NCI-H345 treated with DMSO at 0.1 percent for 48 hours (cell line): ENCODE measurements around the gene MMD2.
"Not testable (repeated sequence)": the region's sequence is repeated elsewhere in the genome, so short reads cannot be mapped to it uniquely, and the experiment has no call there.

Source experiments
- DNase-seq: peaks from one replicate; lab custom pipeline; 2025; ENCODE audit not compliant: unreplicated experiment; lab: John Stamatoyannopoulos, UW

Gene MMD2

DNA sequence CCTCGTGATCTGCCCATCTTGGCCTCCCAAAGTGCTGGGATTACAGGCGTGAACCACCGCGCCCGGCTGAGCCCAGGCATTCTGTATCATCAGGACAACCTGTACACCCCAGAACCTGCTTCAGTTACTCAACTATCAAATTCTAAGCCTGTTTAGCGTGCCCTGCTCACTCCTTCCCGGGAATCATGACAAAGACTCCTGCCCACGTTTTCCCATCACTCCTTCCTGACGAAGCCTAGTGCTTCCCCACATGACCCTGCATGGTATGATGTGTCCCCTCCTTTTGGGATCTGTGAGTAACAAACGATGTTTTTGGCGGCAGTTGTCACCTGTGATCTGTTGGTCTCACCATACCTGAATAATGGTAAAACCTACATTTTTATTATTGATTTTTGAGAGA, 63.2 kb downstream of the MMD2 start:
- DNase-seq: no peak

DNA sequence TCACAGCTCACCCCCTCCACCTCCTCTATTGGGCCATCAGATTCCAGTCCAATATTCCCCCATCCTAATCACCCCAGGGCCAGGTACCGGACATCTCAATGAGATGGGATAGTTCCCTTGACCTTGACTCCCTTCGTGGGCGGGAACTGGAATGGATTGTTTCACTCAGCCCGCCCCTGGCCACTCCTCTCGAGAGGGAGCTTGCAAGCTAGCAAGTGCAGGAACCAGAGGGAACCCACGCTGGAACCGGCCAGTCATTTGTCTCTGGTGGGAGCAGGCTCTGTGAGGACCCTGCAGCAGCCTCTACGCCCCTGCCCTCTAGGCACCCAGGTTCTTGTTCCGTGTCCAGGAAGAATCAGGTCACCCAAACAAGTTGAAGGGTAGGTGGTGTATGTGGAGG, 64.5 kb downstream of the MMD2 start:
- no peak for DNase-seq

DNA sequence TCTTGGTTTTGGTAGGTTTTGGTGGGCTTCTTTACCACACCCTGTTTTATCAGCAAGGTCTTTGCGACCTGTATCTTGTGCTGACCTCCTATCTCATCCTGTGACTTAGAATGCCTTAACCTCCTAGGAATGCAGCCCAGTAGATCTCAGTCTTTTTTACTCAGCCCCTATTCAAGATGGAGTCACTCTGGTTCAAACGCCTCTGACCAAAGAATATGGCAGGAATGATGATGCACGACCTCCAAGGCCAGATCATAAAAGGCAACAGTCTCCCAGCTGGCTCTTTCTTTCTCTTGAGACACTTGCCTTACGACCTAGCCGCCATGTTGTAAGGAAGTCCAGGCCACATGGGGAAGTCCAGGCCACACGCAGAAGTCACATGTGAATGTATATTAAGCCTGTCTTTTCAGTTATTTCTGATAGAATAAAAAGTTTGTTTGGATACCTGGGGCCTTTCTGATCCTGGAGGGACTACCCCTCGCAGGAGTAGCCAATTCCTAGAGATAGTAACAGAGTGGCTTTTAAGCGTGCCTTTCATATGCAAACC, 65.0 kb downstream of the MMD2 start:
- DNase-seq: no peak

DNA sequence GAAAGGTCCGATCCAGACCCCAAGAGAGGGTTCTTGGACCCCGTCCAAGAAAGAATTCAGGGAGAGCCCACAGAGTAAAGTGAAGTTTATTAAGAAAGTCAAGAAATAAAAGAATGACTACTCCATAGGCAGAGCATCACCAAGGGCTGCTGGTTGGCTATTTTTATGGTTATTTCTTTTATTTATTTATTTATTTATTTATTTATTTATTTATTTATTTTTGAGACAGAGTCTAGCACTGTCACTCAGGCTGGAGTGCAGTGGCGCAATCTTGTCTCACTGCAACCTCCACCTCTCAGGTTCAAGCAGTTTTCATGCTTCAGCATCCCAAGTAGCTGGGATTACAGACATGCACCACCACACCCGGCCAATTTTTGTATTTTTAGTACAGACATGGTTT, 65.8 kb downstream of the MMD2 start:
- not testable (repeated sequence) for DNase-seq

DNA sequence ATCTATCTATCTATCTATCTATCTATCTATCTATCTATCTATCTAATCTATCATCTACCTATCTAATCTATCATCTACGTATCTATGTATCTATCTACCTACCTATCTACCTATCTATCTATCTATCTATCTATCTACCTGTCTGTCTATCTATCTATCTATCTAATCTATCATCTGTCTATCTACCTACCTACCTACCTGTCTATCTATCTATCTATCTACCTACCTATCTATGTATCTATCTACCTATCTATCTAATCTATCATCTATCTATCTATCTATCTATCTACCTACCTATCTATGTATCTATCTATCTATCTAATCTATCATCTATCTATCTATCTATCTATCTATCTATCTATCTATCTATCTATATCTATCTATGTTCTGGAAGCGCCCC, 67.5 kb downstream of the MMD2 start:
- DNase-seq: not testable (repeated sequence)

DNA sequence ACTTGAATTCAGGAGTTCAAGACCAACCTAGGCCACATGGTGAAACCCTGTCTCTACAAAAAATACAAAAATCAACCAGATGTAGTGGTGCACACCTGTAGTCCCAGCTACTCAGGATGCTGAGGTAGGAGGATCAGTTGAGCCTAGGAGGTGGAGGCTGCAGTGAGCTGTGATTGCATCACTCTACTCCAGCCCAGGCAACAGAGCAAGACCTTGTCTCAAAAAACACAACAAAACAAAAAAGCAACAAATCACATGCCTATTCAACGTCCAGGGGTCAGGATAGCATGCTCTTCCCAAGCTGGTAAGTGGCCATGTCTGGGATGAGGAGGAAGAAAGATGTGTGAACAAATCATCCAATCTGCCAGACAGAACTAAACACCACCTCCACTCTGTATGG, 69.3 kb downstream of the MMD2 start:
- DNase-seq: no peak

DNA sequence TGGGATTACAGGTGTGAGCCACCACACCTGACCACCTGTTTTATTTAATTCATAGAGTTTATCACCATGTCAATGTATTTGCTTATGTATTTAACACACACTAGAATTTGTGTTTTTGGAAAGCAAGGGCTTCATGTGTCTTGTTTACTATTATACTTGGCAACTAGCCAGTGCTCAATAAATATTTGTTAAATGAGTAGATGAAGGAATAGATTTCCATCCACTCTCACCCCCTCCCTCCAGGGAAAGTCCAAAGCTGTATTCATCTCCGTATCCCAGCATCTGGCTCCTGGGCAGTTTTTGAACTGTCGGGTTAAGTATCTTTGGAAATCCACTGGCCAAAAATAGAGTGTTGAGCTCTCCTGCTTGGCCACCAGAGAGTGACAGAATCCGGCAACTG, 70.8 kb downstream of the MMD2 start:
- DNase-seq: peak; percentile 7

DNA sequence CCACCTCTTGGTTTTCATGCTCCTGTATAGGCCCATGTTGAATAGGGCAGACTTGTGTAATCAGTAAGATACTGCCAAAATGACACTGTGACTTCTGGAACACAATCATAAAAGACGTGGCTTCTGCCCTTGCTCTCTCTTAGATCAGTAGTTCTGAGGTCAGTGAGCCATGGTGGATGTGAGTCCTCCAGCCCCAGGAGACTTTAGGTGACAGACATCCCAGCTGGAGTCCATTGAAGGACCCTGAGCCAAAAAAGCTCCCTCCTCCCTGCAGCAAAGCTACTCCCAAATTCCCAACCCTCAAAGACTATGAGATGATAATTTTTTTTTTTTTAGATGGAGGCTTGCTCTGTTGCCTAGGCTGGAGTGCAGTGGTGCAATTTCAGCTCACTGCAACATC, 72.3 kb downstream of the MMD2 start:
- DNase-seq: no peak

DNA sequence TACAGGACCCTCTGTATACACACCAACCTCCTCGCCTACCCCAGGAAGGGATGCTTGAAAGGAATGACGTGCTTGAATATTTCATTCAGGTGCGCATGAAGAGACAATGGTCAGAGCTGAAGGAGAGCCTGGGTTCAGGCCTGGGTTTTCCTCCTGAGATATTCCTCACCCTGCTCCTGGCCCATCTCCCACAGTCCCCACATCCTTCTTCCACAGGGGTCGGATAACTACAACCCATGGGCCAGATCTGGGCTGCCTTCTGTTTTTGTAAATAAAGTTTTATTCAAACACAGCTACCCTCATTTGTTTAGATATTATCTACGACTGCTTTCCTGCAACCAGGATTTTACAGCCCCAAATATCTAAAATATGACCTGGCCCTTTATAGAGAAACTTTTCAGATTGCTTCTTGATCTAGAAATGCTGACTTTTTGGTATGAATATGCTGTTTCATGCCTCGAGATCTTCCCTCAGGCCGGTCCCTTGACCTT, 73.6 kb downstream of the MMD2 start:
- no peak for DNase-seq

DNA sequence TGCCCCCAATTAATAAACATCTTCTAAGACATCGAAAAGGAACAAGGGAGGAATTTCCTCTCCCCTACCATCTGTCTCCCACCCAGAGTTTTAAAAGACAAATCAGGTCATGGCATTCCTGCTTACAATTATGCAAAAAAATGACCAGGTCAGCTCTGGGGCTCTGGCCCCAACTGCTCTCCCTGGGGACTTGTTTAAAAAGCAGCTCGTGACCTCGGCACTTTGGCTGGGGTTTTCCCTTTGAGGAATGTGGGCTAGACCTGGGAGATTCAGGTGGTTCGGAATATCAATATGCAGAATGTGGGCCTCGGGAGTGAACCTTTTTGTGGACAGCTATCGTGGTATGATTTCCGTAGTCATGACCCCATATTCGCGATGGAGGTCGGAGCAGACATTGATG, 74.8 kb downstream of the MMD2 start:
- no peak for DNase-seq

DNA sequence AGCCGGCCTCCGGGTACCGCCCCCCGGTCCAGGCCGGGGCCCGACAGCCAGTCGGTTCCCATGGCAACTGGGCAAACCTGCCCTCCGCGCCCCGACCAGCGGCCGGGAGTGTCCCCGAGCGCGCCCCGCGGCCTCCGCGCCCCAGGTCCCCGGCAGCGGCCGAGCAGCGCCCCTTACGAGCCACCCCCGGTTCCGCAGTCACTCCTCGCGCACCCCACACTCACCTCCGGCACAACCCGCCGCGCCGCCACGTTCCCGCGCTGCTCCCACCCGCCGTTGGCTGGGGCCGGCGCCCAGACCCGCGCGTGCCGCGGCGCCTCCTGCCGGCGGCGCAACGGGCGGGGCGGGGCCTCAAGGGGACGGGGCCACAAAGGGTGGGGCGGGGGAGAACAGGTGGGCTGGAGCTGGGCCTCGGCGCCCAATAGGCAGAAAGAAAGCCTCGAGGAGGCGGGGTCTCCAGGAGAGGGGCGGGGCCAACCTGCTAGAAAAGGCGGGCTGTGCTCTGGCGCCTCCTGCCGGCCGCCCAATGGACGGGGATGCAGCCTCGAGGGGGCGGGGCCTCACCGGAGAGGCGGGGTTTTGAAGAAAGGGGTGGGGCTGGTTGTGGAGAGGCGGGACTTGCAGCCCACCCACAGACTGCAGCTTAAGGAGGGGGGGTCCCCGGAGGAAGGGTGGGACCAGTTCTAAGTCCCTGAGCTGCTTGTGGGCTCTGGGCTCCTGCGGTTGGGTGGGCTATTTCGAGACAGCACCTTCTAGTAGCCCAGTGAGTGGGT, 75.4 kb downstream of the MMD2 start, which contains the start of gene RADIL:
Gene RADIL (minus strand): TSS at position 345 of the 773 bp plus-strand sequence. CDS start 5,577 bp downstream, outside the sequence.
- DNase-seq: peak; percentile 83

DNA sequence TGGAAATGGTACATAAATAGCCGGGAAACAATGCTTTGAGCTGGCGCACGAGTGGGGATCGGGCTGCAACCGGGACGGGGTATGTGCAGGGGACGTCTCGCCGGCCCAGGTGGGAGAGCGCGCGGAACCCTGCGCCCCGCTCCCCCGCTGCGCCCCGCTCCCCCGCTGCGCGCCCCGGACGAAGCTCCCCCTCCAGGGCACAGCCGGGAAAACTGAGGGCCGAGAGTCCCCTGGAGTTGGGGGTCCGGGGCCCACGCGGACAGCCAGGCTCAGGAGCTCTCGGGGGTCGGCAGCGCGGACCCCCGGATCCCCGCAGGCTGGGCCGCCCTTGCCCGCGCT, 76.0 kb downstream of the MMD2 start:
- no peak for DNase-seq

DNA sequence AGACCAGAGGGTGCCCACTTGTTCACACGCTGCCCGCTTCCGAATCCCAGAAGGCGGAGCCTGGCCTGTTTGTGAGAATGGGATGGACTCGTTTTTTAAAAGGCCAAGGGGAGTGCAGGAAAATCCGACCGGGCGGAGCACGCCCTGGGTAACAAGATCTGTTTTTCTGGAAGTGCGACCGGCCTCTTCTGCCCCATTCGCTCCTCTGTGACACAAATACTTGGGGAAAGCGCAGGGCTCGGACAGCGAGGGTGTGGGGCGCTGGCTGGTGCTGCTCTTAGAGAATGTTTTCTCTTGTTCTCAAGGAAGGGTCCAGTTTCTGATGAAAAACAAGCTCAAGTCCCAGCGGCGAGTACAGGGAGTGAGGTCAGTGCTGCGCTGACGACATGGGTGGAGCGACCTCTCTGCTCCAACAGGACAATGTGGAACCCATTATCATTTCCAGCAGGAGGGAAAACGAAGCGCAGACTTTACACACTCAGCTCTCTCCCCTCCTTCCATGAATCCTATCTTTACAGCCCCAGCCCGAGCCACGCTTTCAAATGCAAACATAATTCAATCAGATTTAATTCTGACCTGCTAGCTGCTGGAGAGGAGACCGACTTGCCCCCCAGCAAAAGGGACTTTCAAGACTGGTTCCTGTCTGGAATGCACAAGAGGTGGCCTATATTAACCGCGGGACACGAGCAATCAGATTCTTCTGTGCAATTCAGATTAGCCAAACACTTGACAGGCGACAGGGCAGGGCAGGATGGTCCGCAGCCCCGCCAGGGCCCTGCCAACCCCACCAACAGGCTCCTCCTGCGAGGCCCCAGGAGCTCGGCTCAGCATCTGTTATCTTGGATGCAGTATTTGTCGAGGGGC, 76.6 kb downstream of the MMD2 start:
- no peak for DNase-seq

DNA sequence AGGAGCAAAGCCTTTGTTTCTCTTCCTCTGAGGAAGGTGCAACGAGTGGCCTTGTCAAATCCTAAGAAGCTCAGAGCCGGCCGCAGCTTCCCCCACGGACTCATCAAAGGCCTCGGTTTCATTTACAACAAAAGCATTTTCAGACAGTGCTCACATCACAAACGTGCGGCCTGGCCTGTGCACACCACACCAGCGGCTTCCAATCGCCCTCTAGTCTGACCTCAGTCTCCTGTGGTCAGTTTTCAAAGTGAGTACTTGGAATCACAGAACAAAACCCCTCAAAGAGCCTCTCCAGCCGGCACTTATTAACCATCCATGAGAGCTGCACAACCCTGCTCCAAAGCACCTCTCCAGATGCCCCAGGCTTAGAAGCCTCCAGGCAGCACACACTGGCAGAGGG, 78.8 kb downstream of the MMD2 start:
- no peak for DNase-seq

DNA sequence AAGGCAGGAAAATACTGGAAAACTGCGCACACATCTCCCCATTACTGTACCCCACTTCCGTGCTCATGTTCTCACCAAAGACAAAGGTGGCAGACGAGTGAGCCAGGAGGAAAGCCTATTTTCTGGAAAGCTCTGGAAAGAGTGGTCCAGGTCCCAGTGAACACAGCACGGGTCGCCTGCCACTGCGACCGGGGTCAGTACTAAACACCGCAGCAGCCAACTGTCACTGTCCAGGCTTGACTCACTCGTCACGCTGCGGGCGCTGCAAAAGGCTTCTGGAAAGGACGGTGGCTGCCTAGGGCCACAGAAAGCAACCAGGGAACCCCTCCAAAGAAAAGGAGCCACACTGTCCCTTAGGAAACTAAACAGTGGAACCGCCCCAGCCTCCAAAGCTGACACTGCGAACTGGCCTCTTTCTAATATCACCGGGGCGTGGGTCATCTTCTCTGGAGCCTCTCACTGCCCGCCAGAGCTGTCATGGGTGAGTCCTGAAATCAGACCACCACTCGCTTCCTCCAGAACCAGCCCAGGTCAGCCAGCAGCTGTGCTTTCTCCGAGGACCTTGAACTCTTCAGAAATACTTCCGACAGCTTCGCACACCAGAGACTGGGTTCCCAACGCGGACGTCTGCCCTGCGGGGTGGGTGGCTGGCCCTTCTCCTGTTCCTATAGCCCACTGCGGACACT, 79.4 kb downstream of the MMD2 start:
- no peak for DNase-seq

DNA sequence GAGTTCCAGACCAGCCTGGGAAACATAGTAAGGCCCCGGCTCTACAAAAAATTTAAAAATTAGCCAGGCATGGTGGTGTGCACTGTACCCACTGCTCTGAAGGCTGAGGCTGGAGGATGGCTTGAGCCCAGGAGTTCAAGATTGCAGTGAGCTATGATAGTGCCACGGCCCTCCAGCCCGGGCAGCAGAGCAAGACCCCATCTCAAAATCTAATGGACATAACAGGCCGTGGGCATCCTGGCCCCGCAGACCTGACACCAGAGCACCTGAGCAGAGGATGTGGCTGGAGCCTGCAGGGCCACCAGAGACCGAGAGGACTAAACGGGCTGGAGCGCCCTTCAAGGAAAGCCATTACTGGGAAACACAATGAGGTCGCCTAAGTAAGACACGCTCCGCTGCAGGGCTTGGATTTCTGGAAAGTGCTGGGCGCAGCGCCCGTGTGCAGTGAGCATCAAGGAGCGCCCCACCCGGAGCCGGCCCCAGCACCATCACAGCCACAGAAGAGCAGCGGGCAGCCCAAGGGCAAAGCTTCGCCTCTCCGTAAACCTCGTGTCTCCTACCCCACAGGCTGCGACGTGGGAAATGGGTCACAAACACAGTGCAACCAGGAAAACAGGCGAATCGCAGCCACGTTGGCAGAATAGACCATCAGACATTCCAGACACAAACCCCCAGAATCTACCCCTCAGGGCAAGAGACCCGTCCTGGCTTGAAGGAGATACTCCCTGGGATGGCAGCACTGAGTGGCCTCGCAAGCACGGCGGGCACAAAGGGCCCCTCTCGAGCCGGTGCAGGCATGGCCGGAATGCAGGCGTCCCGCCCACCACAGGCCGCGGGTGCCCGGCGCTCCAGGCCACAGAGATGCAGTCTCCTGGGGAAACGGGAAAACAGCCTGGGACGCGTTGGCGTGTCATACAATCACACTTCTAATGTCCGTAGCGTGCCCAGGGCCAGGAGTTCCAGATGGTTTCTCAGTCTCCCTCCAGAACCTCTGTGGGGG, 80.4 kb downstream of the MMD2 start:
- DNase-seq: no peak

DNA sequence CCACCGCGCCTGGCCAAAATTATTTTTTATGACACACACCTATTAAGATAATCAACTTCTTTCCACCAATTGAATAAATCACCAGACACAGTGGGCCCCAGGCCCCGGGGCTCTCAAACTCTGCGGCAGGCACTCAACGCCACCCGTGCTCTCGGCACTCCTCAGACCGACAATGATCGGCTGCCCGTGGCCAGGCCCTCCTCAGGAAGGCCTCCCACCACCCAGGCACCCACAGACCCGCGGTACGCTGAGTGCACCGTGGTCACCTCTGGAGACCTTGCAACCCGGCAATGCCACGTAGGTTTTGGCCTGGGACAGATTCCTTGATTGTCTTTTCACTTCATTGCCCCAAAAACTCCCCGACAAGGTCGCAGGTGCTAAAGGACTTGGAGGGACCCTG, 82.4 kb downstream of the MMD2 start:
- DNase-seq: no peak

DNA sequence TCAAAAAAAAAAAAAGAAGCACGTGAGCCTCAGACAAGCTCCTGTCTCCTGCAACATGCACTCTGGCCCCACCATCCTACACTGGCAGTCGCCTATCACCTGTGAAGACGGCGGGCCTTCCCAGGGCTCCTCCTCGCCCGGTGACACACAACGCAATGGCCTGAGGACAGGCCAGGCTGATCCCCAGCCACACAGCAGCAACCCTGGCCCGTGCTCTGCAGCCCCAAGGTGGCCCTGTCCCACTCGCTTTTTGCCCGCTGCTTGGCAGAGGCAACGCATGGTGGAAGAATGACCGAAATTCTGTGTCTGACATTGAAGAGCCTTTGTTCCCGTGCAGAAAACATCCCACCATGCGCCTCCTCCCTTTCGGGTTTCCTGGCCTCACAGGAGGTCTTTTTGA, 83.6 kb downstream of the MMD2 start:
- no peak for DNase-seq

DNA sequence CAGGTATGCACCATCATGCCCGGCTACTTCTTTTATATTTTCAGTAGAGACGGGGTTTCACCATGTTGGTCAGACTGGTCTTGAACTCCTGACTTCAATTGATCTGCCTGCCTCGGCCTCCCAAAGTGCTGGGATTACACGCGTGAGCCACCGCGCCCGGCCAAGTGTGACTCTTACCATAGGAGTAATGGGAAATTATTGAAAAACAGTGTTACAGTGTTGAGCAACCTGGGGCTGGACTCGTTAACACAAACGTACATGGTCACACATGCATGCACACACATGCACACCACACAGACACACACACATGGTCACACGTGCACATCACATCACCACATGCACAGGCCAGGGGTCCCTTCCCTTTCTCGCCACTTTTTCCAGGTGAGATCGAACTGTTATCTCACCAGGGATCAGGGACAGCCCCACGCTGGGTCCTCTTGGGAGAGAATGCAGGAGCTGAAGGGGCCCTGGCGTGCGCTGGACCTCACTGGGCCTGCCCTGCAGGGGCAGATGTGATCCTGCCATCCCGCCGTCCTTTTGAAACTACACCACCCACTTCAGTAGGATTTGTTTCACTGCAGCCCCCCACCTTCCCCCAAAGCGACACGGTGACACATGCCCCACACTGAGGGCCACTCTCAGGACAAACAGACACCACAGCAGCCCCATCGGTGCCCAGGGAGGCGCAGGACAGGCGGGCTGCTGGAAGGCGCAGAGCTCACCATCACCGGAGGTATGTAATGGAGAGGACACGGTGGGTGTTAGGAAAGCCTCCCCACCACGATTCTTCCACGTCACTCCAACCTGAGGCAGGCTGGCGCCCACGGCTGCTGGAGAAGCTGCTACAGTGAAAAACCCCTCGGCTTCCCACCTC, 85.7 kb downstream of the MMD2 start:
- DNase-seq: no peak
